HG02840 (cell line): Measurements from ENCODE around the gene SDHAF4.
"Not testable (repeated sequence)": the region's sequence is repeated elsewhere in the genome, so short reads cannot be mapped to it uniquely, and the experiment has no call there.

Source experiments
- ATAC-seq: cut with Tn5 transposase; IDR thresholded peaks from one replicate; pipeline ENCODE4 v1.9.1; 2021; ENCODE audit warnings: mild to moderate bottlenecking, moderate library complexity, moderate number of reproducible peaks; ENCODE audit not compliant: unreplicated experiment, low FRiP score

SDHAF4 gene

DNA sequence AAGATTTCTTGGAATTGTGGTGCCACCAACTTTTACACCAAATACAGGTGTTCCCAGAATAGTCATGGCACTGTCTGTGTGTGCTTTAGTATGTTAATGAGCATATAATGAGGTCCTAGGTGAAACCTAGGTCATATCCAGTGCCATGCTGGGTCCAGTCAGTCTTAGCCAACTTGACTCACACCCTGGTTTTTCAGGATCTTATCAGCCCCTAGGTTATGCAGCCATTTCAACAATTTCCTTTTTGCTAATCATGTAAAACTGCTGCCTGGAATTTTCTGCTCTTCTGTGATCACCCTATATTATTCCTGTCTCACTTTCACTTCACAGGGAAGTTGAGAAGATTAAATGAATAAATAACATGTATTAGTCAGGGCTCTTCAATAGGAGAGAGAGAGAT is 23.7 kb downstream of the SDHAF4 start:
- ATAC-seq: no peak

DNA sequence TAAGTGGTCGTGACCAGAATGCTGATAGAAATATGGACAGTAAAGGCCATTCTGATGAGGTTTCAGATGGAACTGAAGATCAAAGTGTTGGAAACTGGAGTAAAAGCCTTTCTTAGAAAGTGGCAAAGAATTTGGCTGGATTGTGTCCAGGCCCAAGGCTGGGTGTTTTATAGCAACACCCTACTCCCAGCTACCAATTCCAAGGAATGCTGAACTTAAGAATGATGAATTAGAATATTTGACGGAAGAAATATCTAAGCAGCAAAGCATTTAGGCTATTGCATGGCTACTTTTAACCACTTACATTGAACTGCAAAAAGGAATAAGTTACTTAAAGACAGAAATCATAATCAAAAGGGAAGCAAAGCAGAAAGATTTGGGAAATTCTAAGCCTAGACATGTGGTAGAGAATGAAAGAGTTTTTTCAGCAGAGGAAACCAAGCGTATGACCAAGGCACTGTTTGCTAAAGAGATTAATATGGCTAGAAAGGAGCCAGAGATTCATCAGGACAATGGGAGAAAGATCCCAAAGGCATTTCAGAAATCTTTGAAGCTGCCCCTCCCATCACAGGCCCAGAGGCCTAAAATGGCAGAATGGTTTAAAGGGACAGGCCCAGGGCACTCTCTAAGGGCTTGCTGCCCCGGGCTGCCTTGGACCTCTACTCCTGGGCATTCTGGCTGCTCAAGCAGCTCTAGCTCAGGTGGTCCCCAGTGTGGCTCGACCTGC is 25.8 kb downstream of the SDHAF4 start:
- no peak for ATAC-seq

DNA sequence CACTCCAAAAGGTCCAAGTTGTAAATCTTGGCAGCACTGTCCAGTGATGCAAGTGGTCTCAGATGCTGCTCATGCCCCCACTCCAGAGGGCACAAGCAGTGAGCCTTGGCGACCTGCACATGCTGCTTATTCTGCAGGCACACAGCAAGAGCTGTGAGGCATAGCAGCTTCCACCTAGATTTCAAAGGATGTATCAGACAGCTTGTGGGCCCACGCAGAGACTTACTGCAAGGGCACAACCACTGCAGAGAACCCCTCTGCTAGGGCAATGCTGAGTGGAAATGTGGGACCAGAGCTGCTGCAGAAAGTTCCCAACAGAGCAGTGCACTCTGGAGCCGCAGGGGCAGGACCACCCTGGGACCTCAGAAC is 26.4 kb downstream of the SDHAF4 start:
- no peak for ATAC-seq

DNA sequence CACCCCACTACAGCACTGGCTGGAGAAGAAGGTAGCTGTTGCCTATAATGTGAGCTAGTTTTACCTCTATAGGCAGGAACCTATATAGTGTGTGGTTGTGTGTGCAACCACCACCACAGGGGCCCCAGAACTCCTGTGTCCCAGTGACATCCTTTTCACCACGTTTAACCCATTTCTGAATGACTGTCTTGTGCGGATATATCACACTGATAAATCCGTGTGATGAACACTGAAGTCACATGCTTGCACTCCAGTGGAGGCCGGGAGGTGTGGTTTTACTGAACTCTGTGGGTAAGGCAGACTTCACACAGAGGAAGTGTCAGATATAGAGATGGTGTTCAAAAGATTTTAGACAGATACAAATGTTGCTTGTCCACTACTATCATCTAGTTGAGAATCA is 32.5 kb downstream of the SDHAF4 start:
- no peak for ATAC-seq

DNA sequence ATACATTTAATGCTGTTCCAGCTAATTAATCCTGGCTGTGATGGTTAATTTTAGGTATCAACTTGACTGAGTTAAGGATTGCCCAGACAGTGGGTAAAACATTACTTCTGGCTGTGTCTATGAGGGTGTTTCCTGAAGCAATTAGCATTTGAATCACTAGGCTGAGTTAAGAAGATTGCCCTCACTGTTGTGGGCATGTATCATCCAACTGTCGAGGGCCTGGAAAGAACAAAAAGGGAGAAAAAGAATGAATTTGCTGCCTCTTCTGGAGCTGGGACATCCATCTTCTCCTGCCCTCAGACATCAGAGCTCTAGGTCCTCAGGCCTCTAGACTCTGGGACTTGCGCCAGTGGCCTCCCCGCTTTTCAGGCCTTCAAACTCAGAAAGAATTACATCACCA is 34.3 kb downstream of the SDHAF4 start:
- no peak for ATAC-seq

DNA sequence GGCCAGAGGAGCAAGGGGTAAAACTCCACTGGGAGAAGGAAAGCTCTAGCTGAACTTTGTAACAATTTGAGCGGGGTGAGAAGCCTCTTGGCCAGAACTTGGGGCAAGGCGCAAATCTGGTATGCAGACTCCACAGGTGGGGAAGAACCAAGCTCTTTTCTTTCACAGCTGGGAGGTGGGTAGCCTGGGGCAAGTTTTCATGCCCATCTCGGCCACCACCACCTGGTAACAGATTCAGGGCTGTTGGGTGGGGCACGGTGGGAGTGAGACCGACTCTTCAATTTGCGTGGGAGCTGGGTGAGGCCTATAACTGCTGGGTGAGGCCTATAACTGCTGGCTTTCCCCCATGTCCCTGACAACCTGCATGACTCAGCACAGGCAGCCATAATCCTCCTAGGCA is 37.5 kb downstream of the SDHAF4 start:
- ATAC-seq: no peak

DNA sequence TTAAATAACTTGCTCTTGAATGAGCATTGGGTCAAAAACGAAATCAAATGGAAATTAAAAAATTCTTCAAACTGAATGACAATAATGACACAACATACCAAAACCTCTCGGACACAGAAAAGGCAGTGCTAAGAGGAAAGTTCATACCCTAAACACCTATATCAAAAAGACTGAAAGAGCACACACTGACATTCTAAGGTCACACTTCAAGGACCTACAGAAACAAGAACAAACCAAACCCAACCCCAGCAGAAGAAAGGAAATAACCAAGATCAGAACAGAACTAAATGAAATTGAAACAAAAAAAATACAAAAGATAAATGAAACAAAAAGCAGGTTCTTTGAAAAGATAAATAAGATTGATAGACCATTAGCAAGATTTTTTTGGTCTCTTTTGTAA is 40.6 kb downstream of the SDHAF4 start:
- ATAC-seq: not testable (repeated sequence)

DNA sequence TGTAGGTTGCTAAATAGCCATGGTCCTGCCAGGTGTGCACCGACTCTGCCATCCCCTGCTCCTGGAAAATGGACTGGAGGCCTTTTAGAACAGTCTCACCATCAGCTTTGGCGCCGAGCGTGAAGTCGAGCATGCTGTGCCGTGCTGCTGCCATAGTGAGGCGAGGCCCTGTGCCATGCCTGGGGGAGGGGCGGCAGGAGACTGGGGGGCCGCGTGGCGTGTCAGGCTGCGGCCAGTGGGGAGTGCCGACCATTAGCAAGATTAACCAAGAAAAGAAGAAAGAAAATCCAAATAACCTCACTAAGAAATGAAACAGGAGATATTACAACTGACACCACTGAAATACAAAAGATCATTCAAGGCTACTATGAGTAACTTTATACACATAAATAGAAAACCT is 42.5 kb downstream of the SDHAF4 start:
- ATAC-seq: not testable (repeated sequence)

DNA sequence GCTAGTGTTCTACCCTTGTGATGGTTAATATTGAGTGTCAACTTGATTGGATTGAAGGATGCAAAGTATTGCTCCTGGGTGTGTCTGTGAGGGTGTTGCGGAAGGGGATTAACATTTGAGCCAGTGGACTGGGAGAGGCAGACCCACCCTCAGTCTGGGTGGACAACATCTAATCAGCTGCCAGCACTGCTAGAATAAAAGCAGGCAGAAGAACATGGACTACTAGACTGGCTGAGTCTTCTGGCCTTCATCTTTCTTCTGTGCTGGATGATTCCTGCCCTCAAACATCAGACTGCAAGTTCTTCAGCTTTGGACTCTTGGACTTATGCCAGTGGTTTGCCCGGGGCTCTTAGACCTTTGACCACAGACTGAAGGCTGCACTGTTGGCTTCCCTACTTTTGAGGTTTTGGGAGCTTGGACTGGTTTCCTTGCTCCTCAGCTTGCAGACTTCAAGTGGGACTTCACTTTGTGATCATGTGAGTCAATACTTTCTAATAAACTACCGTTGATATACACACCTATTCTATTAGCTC is 50.1 kb downstream of the SDHAF4 start:
- ATAC-seq: no peak

DNA sequence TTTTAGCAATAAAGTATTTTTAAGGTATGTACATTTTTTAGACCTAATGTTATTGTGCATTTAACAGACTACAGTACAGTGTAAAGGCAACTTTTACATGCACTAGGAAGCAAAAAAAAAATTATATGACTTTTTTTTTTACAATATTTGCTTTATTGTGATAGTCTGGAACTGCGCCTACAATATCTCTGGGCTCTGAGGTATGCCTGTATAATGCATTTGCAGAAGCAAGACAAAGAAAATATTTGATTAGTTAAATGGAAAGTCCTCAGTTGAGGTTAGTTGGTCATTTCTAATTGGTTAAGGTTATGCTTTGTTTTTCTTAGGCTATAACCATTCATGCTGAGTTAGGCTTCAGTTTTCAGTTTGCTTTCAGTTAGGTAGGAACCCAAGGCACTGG is 54.0 kb downstream of the SDHAF4 start:
- ATAC-seq: no peak

DNA sequence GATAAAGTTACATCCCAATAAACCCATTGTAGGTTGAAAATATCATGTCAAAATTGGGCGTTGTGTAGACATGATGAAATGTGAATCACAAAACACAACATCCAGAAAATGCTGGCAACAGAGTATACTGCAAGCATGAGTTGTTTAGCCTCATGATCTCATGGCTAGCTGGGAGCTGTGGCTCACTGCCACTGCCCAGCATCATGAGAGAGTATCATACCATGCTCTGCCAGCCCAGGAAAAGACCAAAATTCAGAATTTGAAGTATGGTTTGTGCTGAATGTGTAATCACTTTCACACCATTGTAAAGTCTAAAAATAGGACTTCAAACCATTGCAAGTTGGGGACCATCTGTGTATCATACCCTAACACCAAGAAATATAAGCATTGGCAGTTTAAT is 55.7 kb downstream of the SDHAF4 start:
- no peak for ATAC-seq

DNA sequence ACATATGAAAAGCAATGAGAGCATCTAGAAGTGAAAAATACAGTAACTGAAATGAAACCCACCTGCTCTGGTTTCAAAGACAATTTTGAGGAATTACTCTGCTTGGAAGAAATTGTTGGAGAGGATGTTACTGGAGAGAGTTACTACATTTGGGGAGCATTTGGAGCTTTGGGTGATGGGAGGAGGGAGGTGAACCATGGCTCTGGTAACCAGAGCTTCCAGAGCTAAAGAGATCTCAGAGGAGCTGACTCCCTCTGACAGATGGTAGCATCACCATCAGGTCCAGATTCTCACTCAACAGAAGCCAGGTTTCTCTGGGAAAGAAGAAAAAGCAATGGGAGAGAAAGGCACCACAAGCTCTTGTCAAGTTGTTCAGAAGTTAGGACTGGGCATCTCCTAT is 58.7 kb downstream of the SDHAF4 start:
- ATAC-seq: no peak

DNA sequence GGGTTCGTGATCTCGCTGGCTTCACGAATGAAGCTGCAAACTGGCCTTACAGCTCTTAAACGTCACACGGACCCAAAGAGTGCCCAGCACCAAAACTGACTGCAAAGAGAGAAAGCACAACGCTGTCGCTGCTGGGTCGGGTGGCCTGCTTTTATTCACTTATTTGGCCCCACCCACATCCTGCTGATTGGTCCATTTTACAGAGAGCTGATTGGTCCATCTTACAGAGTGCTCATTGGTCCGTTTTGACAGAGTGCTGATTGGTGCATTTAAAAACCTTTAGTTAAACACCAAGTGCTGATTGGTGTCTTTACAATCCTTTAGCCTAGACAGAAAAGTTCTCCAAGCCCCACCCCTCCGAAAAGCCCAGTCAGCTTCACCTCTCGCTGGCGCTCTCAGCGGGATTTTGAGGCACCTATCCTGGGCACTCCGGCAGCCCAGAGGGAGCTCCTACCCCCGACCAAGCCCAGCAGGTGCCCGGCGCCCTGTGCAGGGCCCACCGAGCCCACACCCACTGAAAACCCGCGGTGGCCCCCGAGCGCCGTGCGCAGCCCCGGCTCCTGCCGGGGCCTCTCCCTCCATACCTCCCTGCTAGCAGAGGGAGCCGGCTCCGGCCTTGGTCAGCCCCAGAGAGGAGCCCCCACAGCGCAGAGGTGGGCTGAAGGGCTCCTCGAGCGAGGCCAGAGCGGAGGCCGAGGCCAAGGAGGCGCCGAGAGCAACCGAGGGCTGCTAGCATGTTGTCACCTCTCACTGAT is 60.9 kb downstream of the SDHAF4 start:
- ATAC-seq: no peak

DNA sequence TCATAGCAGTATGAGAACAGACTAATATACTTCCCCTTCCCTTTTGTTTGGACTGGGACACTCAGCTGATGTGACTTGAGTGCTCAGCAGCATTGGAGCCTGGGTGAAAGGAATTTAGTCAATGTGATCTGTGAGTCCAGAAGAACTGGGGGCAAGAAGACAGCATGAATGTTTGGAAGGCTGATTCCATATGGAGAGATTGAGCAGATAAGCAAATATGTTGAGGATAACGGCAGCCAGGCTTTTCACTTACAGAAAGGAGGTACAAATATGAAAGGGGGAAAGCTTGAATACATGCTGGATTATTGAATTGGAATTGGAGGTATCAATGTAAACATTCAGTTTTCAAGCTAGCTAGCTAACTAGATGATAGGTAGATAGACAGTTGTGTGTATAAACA is 63.2 kb downstream of the SDHAF4 start:
- ATAC-seq: no peak

DNA sequence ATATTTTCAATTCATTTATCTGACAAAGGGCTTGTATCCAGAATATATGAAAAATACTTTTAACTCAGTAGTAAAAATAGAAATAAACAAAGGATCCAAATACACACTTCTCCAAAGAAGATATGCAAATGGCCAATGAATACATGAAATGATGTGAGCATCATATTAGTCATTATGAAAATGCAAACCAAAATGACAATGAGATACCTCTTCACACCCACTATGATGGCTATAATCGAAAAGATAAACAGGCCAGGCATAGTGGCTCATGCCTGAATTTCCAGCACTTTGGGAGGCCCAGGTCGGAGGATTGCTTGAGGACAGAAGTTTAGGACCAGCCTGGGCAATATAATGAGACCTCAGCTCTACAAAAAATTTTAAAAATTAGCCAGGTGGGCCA is 67.1 kb downstream of the SDHAF4 start:
- ATAC-seq: no peak

DNA sequence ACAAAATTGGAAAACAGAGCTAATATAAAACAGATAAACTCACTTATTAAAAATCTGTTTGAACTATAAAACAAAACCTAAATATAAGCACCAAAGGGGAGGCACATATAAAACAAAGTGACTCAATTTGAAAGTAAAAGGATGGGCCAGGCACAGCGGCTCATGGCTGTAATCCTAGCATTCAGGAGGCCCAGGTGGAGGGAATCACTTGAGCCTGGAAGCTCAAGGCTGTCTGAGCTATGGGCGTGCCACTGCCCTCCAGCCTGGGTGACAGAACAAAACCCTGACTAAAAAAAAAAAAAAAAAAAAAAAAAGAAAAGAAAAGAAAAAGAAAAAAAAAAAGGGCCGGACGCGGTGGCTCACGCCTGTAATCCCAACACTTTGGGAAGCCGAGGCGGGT is 69.9 kb downstream of the SDHAF4 start:
- no peak for ATAC-seq

DNA sequence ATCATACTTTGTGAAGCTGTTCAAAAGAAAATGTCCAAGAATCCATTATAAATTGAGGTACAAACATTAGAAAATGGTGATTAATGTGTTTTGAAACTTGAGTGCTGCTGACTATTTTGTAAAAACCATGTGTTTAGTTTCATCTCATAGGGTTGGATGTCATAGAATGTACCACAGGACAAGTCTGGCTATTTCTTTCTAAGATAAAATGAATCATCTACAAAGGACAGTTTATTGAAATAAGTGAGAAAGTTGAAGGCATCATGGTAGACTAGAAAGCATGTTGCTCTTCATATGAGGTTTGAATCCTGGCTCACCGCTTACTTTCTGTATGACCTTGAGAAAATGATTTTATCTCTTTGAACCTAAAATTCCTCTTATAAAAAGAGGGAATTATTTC is 71.7 kb downstream of the SDHAF4 start:
- ATAC-seq: no peak
